B cell (primary cell): ENCODE measurements around the gene DDRGK1. TPM values are rescaled to one million over a fixed set of nuclear protein-coding genes. Genes with fewer than 3 reads are reported as not detected.

Experiments
- ATAC-seq: fragments of 200-7000 bp; cut with Tn5 transposase; one replicate; pipeline ENCODE4 v1.10.0; 2021; ENCODE audit warnings: low read depth, mild to moderate bottlenecking, moderate number of reproducible peaks, moderate library complexity
- CTCF ChIA-PET: fragments of 350-600 bp; sonication (Branson Sonifier 250); formaldehyde crosslinking; loops from one replicate; lab custom pipeline; 2021; ENCODE audit warnings: antibody characterized with exemption, inconsistent platforms; lab: Charles Lee
- POLR2A ChIA-PET: fragments of 350-600 bp; sonication (Branson Sonifier 250); formaldehyde crosslinking; loops from one replicate; lab custom pipeline; 2021; ENCODE audit warnings: antibody characterized with exemption; lab: Charles Lee
- DNase-seq: peaks from one replicate; pipeline ENCODE4 v3.0.0; 2013
- H2AFZ ChIP-seq: 2 replicates; pipeline ENCODE4 v1.6.1; 2012; ENCODE audit warnings: mild to moderate bottlenecking, low read depth, low read length; ENCODE audit not compliant: insufficient read depth, poor library complexity, severe bottlenecking
- H3K27ac ChIP-seq, 2 donors: 1 replicate in 1 of 2; 2 replicates in 1 of 2; pipeline ENCODE4 v1.5.1; 2012 to 2013; ENCODE audit warnings: low read length in 2 of 2, mild to moderate bottlenecking in 2 of 2, moderate library complexity in 1 of 2
- H3K27me3 ChIP-seq, 4 experiments: fragments of 200-600 bp in 1 of 4; sonication (generic) in 1 of 4; replicated peaks in 1 of 4; 1 replicate in 2 of 4; 2 replicates in 2 of 4; pipeline versions ENCODE4 v1.6.1 to v1.7.0; 2013 to 2016; ENCODE audit warnings: low read length in 3 of 4, mild to moderate bottlenecking in 2 of 4, mixed read lengths in 1 of 4, moderate library complexity in 1 of 4; ENCODE audit not compliant: insufficient read depth in 4 of 4, control insufficient read depth in 3 of 4; ENCODE audit errors: control extremely low read depth in 1 of 4
- H3K36me3 ChIP-seq, 2 experiments: replicated peaks in 1 of 2; 1 replicate in 1 of 2; 2 replicates in 1 of 2; pipeline versions ENCODE4 v1.6.1 to v1.7.1; 2013; ENCODE audit warnings: low read length in 1 of 2; ENCODE audit not compliant: insufficient read depth in 2 of 2, control insufficient read depth in 1 of 2; ENCODE audit errors: control extremely low read depth in 1 of 2, extremely low read depth in 1 of 2
- H3K4me1 ChIP-seq, 2 donors: fragments of 200-600 bp in 1 of 2; sonication (generic) in 1 of 2; 1 replicate in 1 of 2; 2 replicates in 1 of 2; pipeline versions ENCODE4 v1.5.1 to v1.6.1; 2013 to 2017; ENCODE audit warnings: low read length in 2 of 2; ENCODE audit not compliant: control insufficient read depth in 2 of 2, insufficient read depth in 2 of 2
- H3K4me2 ChIP-seq: replicated peaks from 2 replicates; pipeline ENCODE3; 2012; ENCODE audit warnings: mild to moderate bottlenecking, low read depth, low read length; ENCODE audit not compliant: poor library complexity, severe bottlenecking
- H3K4me3 ChIP-seq, 5 experiments: fragments of 200-600 bp in 1 of 5; sonication (generic) in 1 of 5; 1 replicate in 3 of 5; 2 replicates in 2 of 5; pipeline versions ENCODE4 v1.5.1 to v1.7.0; 2011 to 2016; ENCODE audit warnings: low read length in 4 of 5, mild to moderate bottlenecking in 4 of 5, low read depth in 2 of 5, control low read depth in 1 of 5, moderate library complexity in 1 of 5; ENCODE audit not compliant: insufficient read depth in 1 of 5; ENCODE audit errors: control extremely low read depth in 1 of 5, extremely low read depth in 1 of 5
- H3K79me2 ChIP-seq: fragments of 200-600 bp; sonication (generic); one replicate; pipeline ENCODE4 v1.6.0; 2016; ENCODE audit warnings: low read length; ENCODE audit not compliant: control insufficient read depth, insufficient read depth
- H3K9ac ChIP-seq: fragments of 200-600 bp; sonication (generic); 2 replicates; pipeline ENCODE4 v1.6.1; 2017; ENCODE audit warnings: mild to moderate bottlenecking, low read length, moderate library complexity
- H3K9me3 ChIP-seq, 3 donors: one replicate each; pipeline versions ENCODE4 v1.6.1 to v1.7.1; 2013; ENCODE audit warnings: low read length in 2 of 3; ENCODE audit not compliant: control insufficient read depth in 2 of 3, insufficient read depth in 1 of 3; ENCODE audit errors: control extremely low read depth in 1 of 3
- H4K20me1 ChIP-seq: 2 replicates; pipeline ENCODE4 v1.6.0; 2012; ENCODE audit warnings: mild to moderate bottlenecking, low read length; ENCODE audit not compliant: insufficient read depth, control insufficient read depth, poor library complexity, severe bottlenecking
- H3K27ac Mint-ChIP-seq: one replicate; pipeline ENCODE4 v1.8.0; 2021; ENCODE audit warnings: mixed read lengths
- H3K27me3 Mint-ChIP-seq: one replicate; pipeline ENCODE4 v1.8.0; 2021; ENCODE audit warnings: mixed read lengths
- H3K4me1 Mint-ChIP-seq: one replicate; pipeline ENCODE4 v1.8.0; 2021; ENCODE audit warnings: mixed read lengths
- H3K4me3 Mint-ChIP-seq: one replicate; pipeline ENCODE4 v1.8.0; 2021; ENCODE audit warnings: mixed read lengths
- H3K9me3 Mint-ChIP-seq: one replicate; pipeline ENCODE4 v1.8.0; 2022; ENCODE audit warnings: mixed read lengths; ENCODE audit not compliant: insufficient read depth
- EZH2 ChIP-seq: IDR thresholded peaks from 2 replicates; pipeline ENCODE4 v1.6.1; 2012; ENCODE audit warnings: borderline replicate concordance, low read depth, mild to moderate bottlenecking, moderate library complexity, low read length; ENCODE audit not compliant: insufficient read depth, poor library complexity, severe bottlenecking
- WGBS: methylation state at CpG from one replicate; pipeline ENCODE4 v1.1.5; 2013; ENCODE audit warnings: missing lambda C conversion rate; ENCODE audit not compliant: insufficient coverage; 5-methylcytosine and 5-hydroxymethylcytosine counted together
- intact Hi-C: fragments of 100-400 bp; cut with micrococcal nuclease; formaldehyde crosslinking; loops from one replicate; pipeline ENCODE4 v1.10.0; 2022
- polyA plus RNA-seq: library from polyadenylated mRNA; depleted of rRNA; stranded (reverse); fragments of >200 nt; gene quantifications from 2 replicates; pipeline ENCODE4 v1.2.3, GENCODE V29; 2012
- total RNA-seq, 2 donors: library from RNA; stranded (reverse); fragments of 120-200 nt in 1 of 2; gene quantifications; 1 replicate in 1 of 2; 2 replicates in 1 of 2; pipeline versions ENCODE4 v1.2.3 to v1.2.4, GENCODE V29; 2013 to 2022
- TF ChIP-seq, protein P1 (sequence below): fragments of 200-600 bp; IDR thresholded peaks from one replicate; pipeline ENCODE4 v1.8.0; 2022; ENCODE audit warnings: antibody characterized with exemption, mild to moderate bottlenecking

Gene DDRGK1
- total and polyA plus RNA-seq, 2 donors (not counting 1 experiment from before 2014, with no cell fraction given) = 35.6 to 51.9 TPM

DNA sequence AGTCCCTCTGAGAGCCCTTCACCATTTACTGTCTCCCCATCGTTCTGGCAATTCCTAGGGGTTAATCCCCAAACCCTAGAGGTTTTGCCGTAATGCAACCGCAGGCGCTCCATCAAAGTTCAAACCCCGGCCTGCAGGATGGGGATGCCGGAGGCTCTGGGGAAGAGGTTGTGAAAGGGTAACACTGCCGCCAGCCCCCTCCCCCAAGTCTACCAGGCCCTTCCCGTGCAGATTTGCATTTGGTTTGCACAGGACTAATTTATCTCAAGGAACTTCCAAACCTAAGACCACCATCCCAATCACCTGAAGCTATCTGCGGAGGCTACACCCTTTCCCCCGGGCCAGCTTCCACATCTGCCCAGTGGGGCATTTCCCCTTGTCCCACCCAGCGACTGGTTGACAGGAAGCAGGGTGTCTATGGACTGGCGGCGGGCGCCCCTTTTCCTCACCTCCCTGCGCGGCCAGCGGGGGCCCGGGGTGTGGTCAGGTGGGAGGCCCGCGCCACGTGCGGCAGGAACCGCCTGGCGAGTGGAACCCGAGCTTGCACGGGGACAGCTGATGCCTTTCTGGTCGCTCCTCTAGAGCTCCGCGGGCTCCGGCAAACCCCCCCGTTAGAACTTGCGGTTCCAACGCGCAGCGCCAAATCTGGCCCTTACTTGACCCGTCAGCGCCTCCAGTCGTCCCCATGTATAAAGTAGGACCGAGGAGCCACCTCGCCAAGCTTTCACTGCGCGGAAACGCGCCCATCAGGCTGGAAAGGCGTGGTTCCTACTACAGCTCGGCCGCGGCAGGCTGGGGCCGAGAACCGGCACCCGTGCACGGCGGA, 43.9 kb upstream of the DDRGK1 start:
- no peaks in the 10 kb centered on the region for H3K9me3 Mint-ChIP-seq
- DNase-seq = peak; percentile 40
- peaks cover 21% of the 10 kb centered on the region for H3K27me3 Mint-ChIP-seq
- intact Hi-C loops = no loop called here
- peak overlapping the region; percentile 55 for H3K4me3 Mint-ChIP-seq
- Histone ChIP-seq H2AFZ (peak overlapping the region; percentile 40), H4K20me1 (no peaks in the 10 kb centered on the region), H3K36me3 (no peaks in the 10 kb centered on the region), H3K27ac (no peak overlapping the region), H3K9ac (peak overlapping the region; percentile 43), H3K79me2 (no peaks in the 10 kb centered on the region), H3K4me3 (peak overlapping the region in 4 of 5 experiments; percentile 2 to 41 (median 22)), H3K27me3 (peaks cover 0 to 30% (median 9%) of the 10 kb centered on the region in 4 experiments), H3K4me2 (peak overlapping the region; percentile 76), H3K9me3 (no peaks in the 10 kb centered on the region), H3K4me1 (peaks cover 11 to 12% of the 10 kb centered on the region in 2 donors)
- no peak for TF ChIP-seq EZH2
- TF ChIP-seq, protein P1, sequence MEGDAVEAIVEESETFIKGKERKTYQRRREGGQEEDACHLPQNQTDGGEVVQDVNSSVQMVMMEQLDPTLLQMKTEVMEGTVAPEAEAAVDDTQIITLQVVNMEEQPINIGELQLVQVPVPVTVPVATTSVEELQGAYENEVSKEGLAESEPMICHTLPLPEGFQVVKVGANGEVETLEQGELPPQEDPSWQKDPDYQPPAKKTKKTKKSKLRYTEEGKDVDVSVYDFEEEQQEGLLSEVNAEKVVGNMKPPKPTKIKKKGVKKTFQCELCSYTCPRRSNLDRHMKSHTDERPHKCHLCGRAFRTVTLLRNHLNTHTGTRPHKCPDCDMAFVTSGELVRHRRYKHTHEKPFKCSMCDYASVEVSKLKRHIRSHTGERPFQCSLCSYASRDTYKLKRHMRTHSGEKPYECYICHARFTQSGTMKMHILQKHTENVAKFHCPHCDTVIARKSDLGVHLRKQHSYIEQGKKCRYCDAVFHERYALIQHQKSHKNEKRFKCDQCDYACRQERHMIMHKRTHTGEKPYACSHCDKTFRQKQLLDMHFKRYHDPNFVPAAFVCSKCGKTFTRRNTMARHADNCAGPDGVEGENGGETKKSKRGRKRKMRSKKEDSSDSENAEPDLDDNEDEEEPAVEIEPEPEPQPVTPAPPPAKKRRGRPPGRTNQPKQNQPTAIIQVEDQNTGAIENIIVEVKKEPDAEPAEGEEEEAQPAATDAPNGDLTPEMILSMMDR = no peak
- ChIA-PET CTCF (interaction anchor here (1.1 to 2.0 kb wide), 4 partner anchors 9 to 195 kb away, joined by 3 to 6 read pairs (median 4); no protein-coding TSS in a partner anchor), POLR2A (no interaction called here)
- peak; percentile 61 for ATAC-seq
- H3K27ac Mint-ChIP-seq = no peak overlapping the region
- H3K4me1 Mint-ChIP-seq = peaks cover 7% of the 10 kb centered on the region
- 3% methylated on average over 48 of the region's 53 CpGs for WGBS

DNA sequence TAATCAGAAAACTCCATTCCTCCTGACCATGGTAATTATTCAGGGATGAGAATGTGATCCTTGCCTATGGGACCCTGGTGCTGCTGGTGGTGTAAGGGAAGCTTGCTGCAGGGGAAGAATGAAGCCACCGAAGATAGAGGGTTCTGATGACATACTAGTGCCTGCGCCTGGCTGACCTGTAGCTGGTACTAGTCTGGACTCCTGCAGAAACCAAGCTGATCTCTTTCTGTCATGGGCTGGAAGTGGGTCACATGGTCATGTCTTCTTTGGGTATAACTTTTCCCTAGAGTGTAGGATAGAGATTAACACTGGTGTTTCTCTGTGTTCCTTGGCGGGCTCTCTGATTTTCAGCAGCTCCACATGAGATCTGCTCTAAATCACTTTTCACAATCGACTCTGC, 43.2 kb upstream of the DDRGK1 start:
- Histone ChIP-seq H3K9ac (no peak overlapping the region), H3K4me3 (no peak overlapping the region), H4K20me1 (no peaks in the 10 kb centered on the region), H3K4me1 (peaks cover 11 to 12% of the 10 kb centered on the region in 2 donors), H3K27me3 (peaks cover 0 to 30% (median 9%) of the 10 kb centered on the region in 4 experiments), H3K27ac (no peak overlapping the region), H3K79me2 (no peaks in the 10 kb centered on the region), H3K9me3 (no peaks in the 10 kb centered on the region), H3K36me3 (no peaks in the 10 kb centered on the region), H2AFZ (no peak overlapping the region), H3K4me2 (no peak overlapping the region)
- Mint-ChIP-seq H3K4me3 (no peak overlapping the region), H3K9me3 (no peaks in the 10 kb centered on the region), H3K27me3 (peaks cover 21% of the 10 kb centered on the region), H3K4me1 (peaks cover 7% of the 10 kb centered on the region), H3K27ac (no peak overlapping the region)
- TF ChIP-seq, protein P1 = no peak
- no peak for TF ChIP-seq EZH2
- WGBS = 75% methylated on average over 3 of the region's 4 CpGs
- ATAC-seq = no peak
- no peak for DNase-seq
- POLR2A ChIA-PET = interaction anchor here (0.5 kb wide), 1 partner anchor 22 kb away, joined by 9 read pairs; no protein-coding TSS in a partner anchor
- CTCF ChIA-PET = interaction anchor here (0.7 to 2.0 kb wide), 3 partner anchors 11 to 194 kb away, joined by 3 to 4 read pairs (median 3); no protein-coding TSS in a partner anchor
- intact Hi-C loops = no loop called here
